ENCODE data around the gene RIMS3. TPM values are rescaled to one million over a fixed set of nuclear protein-coding genes. Genes with fewer than 3 reads are reported as not detected.

RIMS3 gene
- total RNA-seq, 2 donors from 2014 or later: 1.4 to 5.5 TPM

GRCh38 chr1:40690771-40691537 lies 25.5 kb upstream of the RIMS3 start:
- DNase-seq (ENCODE audit: low spot score): no peak
- peak in 1 of 2 donors; percentile 20 for TF ChIP-seq CTCF (IDR thresholded peaks at IDR 0.05)
- H3K4me3 ChIP-seq: peak overlapping the region; percentile 86 to 91
- no peaks in the 10 kb centered on the region for H3K27me3 ChIP-seq
- H3K36me3 ChIP-seq: no peaks in the 10 kb centered on the region
- peaks cover 0 to 29% of the 10 kb centered on the region in 2 donors for H3K4me1 ChIP-seq
- H3K27ac ChIP-seq: peak overlapping the region; percentile 100
- no peaks in the 10 kb centered on the region for H3K9me3 ChIP-seq

- DNase-seq (ENCODE audit: low spot score): no peak
- H3K4me1 ChIP-seq: peaks cover 0 to 29% of the 10 kb centered on the region in 2 donors
- H3K36me3 ChIP-seq: no peaks in the 10 kb centered on the region
- H3K27me3 ChIP-seq: no peaks in the 10 kb centered on the region
- H3K27ac ChIP-seq: no peak overlapping the region
- no peak overlapping the region for H3K4me3 ChIP-seq
- H3K9me3 ChIP-seq: no peaks in the 10 kb centered on the region
- no peak for TF ChIP-seq CTCF (IDR thresholded peaks at IDR 0.05)
Observed at GRCh38 chr1:40689737-40690136, 24.3 kb upstream of the RIMS3 start.

- Histone ChIP-seq H3K36me3 (no peaks in the 10 kb centered on the region), H3K9me3 (no peaks in the 10 kb centered on the region), H3K4me1 (peaks cover 0 to 22% of the 10 kb centered on the region in 2 donors), H3K27ac (no peak overlapping the region), H3K4me3 (no peak overlapping the region), H3K27me3 (no peaks in the 10 kb centered on the region)
- DNase-seq (ENCODE audit: low spot score): no peak
- TF ChIP-seq CTCF (IDR thresholded peaks at IDR 0.05): no peak
Observed at GRCh38 chr1:40687661-40688060, 22.2 kb upstream of the RIMS3 start.

GRCh38 chr1:40687059-40687458 lies 21.6 kb upstream of the RIMS3 start:
- Histone ChIP-seq H3K27ac (no peak overlapping the region), H3K9me3 (no peaks in the 10 kb centered on the region), H3K36me3 (no peaks in the 10 kb centered on the region), H3K4me3 (no peak overlapping the region), H3K4me1 (peaks cover 0 to 17% of the 10 kb centered on the region in 2 donors), H3K27me3 (no peaks in the 10 kb centered on the region)
- DNase-seq (ENCODE audit: low spot score): no peak
- no peak for TF ChIP-seq CTCF (IDR thresholded peaks at IDR 0.05)

- H3K27ac ChIP-seq: no peak overlapping the region
- no peaks in the 10 kb centered on the region for H3K27me3 ChIP-seq
- no peaks in the 10 kb centered on the region for H3K36me3 ChIP-seq
- H3K9me3 ChIP-seq: no peaks in the 10 kb centered on the region
- DNase-seq (ENCODE audit: low spot score): no peak
- TF ChIP-seq CTCF (IDR thresholded peaks at IDR 0.05): no peak
- peaks cover 0 to 6% of the 10 kb centered on the region in 2 donors for H3K4me1 ChIP-seq
- no peak overlapping the region for H3K4me3 ChIP-seq
Observed at GRCh38 chr1:40684669-40685068, 19.2 kb upstream of the RIMS3 start.

All from right atrium auricular region (tissue), 2 donors.